ENCODE measurements around the gene TMPO. TPM values are rescaled to one million over a fixed set of nuclear protein-coding genes. Genes with fewer than 3 reads are reported as not detected.
A peak's percentile ranks its signal among the peaks of the same experiment; 100 is the strongest.

TMPO gene
- total RNA-seq (2012; rRNA removed) (62.0 and 102 TPM in 2 replicates), polyA plus RNA-seq (2012; rRNA removed) (27.5 and 30.0 TPM in 2 replicates), Bru-seq, nascent RNA (percentile 70 among the genes with signal in this experiment), BruChase-seq, experiment 1, labeled RNA remaining after a 6-hour chase (percentile 76 among the genes with signal in this experiment), BruChase-seq, experiment 2, labeled RNA remaining after a 2-hour chase (percentile 77 among the genes with signal in this experiment)
- polyA plus RNA-seq (2012; cell fraction: cytosol; rRNA removed): 9.5 and 14.4 TPM in 2 replicates
- polyA plus RNA-seq (2012; cell fraction: nucleus; rRNA removed; ENCODE audit: low replicate concordance): 8.7 and 17.1 TPM in 2 replicates
- long read RNA-seq, full-length matches to known transcripts: 34 of 47 reads
- long read RNA-seq, partial matches to known transcripts: 3 of 47 reads
- long read RNA-seq, other reads (novel, unspliced or antisense): 10 of 47 reads

- peak within 1 kb of the TSS; percentile 81 for H4K5ac ChIP-seq (ENCODE audit: low read depth, low read length)
- no TSS peak for BruUV-seq (replicated peaks)
- H3K14ac ChIP-seq (replicated peaks; ENCODE audit: low read depth, low read length): peak within 1 kb of the TSS; percentile 93
- peak within 1 kb of the TSS; percentile 34 to 89 for H4K8ac ChIP-seq (ENCODE audit: low read depth in 2 of 2, low read length in 2 of 2)
- peak within 1 kb of the TSS; percentile 97 for H2AFZ ChIP-seq (replicated peaks; ENCODE audit: low read length, poor library complexity)
- peak within 1 kb of the TSS; percentile 69 for H4K91ac ChIP-seq (ENCODE audit: insufficient read depth, low read depth, low read length)
- no peaks in the 10 kb centered on the region for H3K27me3 ChIP-seq (ENCODE audit: control insufficient read depth, insufficient read depth, low read length)
- ATAC-seq (ENCODE audit: low read depth): peak; percentile 88
- H3K56ac ChIP-seq (ENCODE audit: extremely low read depth, insufficient read depth, low read length): peak within 1 kb of the TSS; percentile 92
- H3K79me1 ChIP-seq (ENCODE audit: low read depth in 1 of 2, low read length in 2 of 2): peaks cover 15 to 18% of the 10 kb centered on the region in 2 experiments
- H3K23ac ChIP-seq (ENCODE audit: low read depth, low read length): peak within 1 kb of the TSS; percentile 79
- TF ChIP-seq POLR2A (IDR thresholded peaks at IDR 0.05; ENCODE audit: low read depth, low read length) (no peak; the same call in 1 of the 2 replicates), CEBPB (IDR thresholded peaks at IDR 0.05; ENCODE audit: low read depth, low read length) (no peak), MXI1 (IDR thresholded peaks at IDR 0.05; ENCODE audit: borderline replicate concordance, low read depth, low read length) (0 out of 2 replicates have a peak, but pooled peaks have one; percentile 34), FOS (IDR thresholded peaks at IDR 0.05; ENCODE audit: low read depth, low read length) (peak; percentile 23; the same call in 1 of the 2 replicates)
- dilution Hi-C loops (cut with HindIII; ENCODE audit: low sequenced_read_pairs, unreplicated experiment) (no loop called here), intact Hi-C loops (cut with micrococcal nuclease) (loop anchor here (1.0 to 10.0 kb wide), 5 partner anchors 12 to 129 kb away; partner anchors contain the start of genes APAF1, IKBIP and SLC25A3), in situ Hi-C loops (cut with MboI; ENCODE audit: low sequenced_read_pairs) (loop anchor here (10.0 kb wide), 1 partner anchor 91 kb away; no protein-coding TSS in a partner anchor)
- peak within 1 kb of the TSS; percentile 85 for H2BK5ac ChIP-seq (ENCODE audit: low read depth, low read length, poor library complexity, severe bottlenecking)
- WGBS, 2 experiments (ENCODE audit: extremely low coverage in 2 of 2, insufficient read length in 1 of 2): 1% methylated on average over 24 of the region's 88 CpGs; no CpG with 5 or more reads in 1 of the 2 experiments
- H3K18ac ChIP-seq (ENCODE audit: low read depth, low read length): peak within 1 kb of the TSS; percentile 80; the same call in 1 of the 2 replicates
- DNase-seq: peak; percentile 87
- peak within 1 kb of the TSS; percentile 78 for H2AK5ac ChIP-seq (ENCODE audit: low read depth, low read length)
- H3K4me3 ChIP-seq (ENCODE audit: insufficient read depth, low read depth, low read length): peak within 1 kb of the TSS; percentile 93
- peak within 1 kb of the TSS; percentile 86 for H3K4me2 ChIP-seq (ENCODE audit: low read depth, low read length)
- H2BK15ac ChIP-seq (ENCODE audit: low read depth, low read length): no peak within 1 kb of the TSS
- CTCF ChIA-PET: interaction anchor here (0.9 to 2.3 kb wide), 4 partner anchors 24 to 91 kb away, joined by 3 to 7 read pairs (median 6); no protein-coding TSS in a partner anchor
- peak within 1 kb of the TSS; percentile 95 for H3K9ac ChIP-seq (ENCODE audit: low read depth, low read length)
- H3K36me3 ChIP-seq (ENCODE audit: control insufficient read depth, insufficient read depth, low read length): no peaks in the 10 kb centered on the region
- H3K4me1 ChIP-seq (ENCODE audit: control insufficient read depth, insufficient read depth, low read length): no peaks in the 10 kb centered on the region
- peak within 1 kb of the TSS; percentile 97 for H2AK9ac ChIP-seq (replicated peaks; ENCODE audit: low read depth, low read length, poor library complexity)
- H3K4ac ChIP-seq (ENCODE audit: low read depth, low read length): peak within 1 kb of the TSS; percentile 96
- H2BK20ac ChIP-seq (ENCODE audit: low read depth, low read length): no peak within 1 kb of the TSS
- no peaks in the 10 kb centered on the region for H3K9me3 ChIP-seq (ENCODE audit: control insufficient read depth, insufficient read depth, low read length)
- H4K20me1 ChIP-seq (ENCODE audit: insufficient read depth, low read length): peaks cover 7% of the 10 kb centered on the region
- peak within 1 kb of the TSS; percentile 74 for H2BK120ac ChIP-seq (ENCODE audit: low read depth, low read length)
- POLR2A ChIA-PET (ENCODE audit: unreplicated experiment): no interaction called here
- H3K27ac ChIP-seq (ENCODE audit: insufficient read depth, low read length): peak within 1 kb of the TSS; percentile 90
- peaks cover 2% of the 10 kb centered on the region; the same call in 1 of the 2 replicates for H3K9me1 ChIP-seq (ENCODE audit: insufficient read depth, low read length)
These were observed at the start of gene TMPO for GRCh38 chr12:98515287-98516110. TMPO (plus strand) TSS chr12:98515590; CDS start chr12:98515868, 278 bp downstream.
